ENCODE data around the gene MMP11.

DNA sequence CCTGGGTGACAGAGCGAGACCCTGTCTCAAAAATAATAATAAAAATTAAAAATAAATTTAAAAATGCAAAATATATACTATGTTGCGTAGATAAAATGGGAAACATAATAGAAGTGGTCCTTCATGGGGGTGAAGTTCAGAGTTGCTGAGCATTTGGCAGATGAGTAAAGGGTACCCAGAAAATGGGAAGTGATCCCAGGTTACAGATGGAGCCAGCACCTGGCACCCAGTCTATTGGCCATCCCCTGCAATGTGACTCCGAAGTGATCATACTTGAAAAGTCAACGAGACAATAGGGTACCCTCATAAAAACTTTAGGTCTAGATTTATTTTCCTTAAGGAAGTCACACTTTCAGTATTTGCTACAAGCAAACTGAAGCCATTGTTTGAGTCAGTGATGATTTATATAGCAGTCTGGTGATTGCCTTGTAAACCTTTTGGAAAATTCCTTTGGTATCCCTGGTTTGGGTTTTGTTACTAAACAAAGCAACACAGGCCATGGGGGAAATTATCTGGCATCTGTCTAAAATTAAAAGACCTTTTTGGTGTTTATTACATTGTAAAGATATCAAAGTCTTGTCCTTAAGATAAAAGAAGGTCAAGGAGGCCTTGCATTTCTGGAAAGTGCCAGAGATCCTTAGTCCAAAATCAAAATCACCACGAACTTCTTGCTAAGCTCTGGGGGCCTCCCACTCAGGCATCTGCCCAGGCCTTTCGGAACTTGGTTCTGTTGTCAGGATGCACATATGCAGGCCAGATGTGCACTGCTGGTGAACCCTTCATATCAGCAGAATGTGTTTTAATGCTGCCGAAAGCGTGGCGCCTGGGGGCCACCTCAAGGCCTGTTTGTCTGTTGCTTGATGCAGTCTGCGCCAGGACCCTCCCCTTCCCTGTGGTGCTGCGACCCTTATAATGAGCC is 18.4 kb downstream of the MMP11 start:
- TF ChIP-seq, protein P1, sequence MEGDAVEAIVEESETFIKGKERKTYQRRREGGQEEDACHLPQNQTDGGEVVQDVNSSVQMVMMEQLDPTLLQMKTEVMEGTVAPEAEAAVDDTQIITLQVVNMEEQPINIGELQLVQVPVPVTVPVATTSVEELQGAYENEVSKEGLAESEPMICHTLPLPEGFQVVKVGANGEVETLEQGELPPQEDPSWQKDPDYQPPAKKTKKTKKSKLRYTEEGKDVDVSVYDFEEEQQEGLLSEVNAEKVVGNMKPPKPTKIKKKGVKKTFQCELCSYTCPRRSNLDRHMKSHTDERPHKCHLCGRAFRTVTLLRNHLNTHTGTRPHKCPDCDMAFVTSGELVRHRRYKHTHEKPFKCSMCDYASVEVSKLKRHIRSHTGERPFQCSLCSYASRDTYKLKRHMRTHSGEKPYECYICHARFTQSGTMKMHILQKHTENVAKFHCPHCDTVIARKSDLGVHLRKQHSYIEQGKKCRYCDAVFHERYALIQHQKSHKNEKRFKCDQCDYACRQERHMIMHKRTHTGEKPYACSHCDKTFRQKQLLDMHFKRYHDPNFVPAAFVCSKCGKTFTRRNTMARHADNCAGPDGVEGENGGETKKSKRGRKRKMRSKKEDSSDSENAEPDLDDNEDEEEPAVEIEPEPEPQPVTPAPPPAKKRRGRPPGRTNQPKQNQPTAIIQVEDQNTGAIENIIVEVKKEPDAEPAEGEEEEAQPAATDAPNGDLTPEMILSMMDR (IDR thresholded peaks at IDR 0.05): no peak
- TF ChIP-seq POLR2A (IDR thresholded peaks at IDR 0.05): no peak
